SK-N-SH treated with all-trans-retinoic acid at 6 μM for 48 hours (cell line): Measurements from ENCODE around the gene TTC34.

ENCODE experiments used
- ATAC-seq: fragments of 200-7000 bp; cut with Tn5 transposase; 3 replicates; pipeline ENCODE4 v1.9.1; 2020; ENCODE audit warnings: mild to moderate bottlenecking, moderate library complexity
- ARNTL ChIP-seq: fragments of 450-650 bp; formaldehyde crosslinking; IDR thresholded peaks from 2 replicates; pipeline ENCODE4 v1.5.0; 2020; ENCODE audit warnings: low read depth, mild to moderate bottlenecking, moderate library complexity, borderline replicate concordance
- BACH2 ChIP-seq: fragments of 250-450 bp; sonication (Bioruptor Pico); IDR thresholded peaks from 2 replicates; pipeline ENCODE4 v1.9.0; 2021; ENCODE audit warnings: mild to moderate bottlenecking, borderline replicate concordance
- CSDC2 ChIP-seq: fragments of 250-450 bp; sonication (Bioruptor Pico); IDR thresholded peaks from 2 replicates; pipeline ENCODE4 v1.5.0; 2020; ENCODE audit warnings: mild to moderate bottlenecking, moderate library complexity
- ESRRG ChIP-seq: fragments of 250-450 bp; sonication (Bioruptor Pico); IDR thresholded peaks from 2 replicates; pipeline ENCODE4 v1.6.1; 2021; ENCODE audit warnings: mild to moderate bottlenecking
- GLIS3 ChIP-seq: fragments of 250-450 bp; sonication (Bioruptor Pico); IDR thresholded peaks from 2 replicates; pipeline ENCODE4 v1.5.0; 2020; ENCODE audit warnings: mild to moderate bottlenecking, moderate library complexity
- ISL1 ChIP-seq: fragments of 250-450 bp; sonication (Bioruptor Pico); IDR thresholded peaks from 2 replicates; pipeline ENCODE4 v2.1.2; 2022; ENCODE audit warnings: mild to moderate bottlenecking, moderate library complexity
- OSR1 ChIP-seq: fragments of 250-450 bp; sonication (Bioruptor Pico); IDR thresholded peaks from 2 replicates; pipeline ENCODE4 v1.8.0; 2022; ENCODE audit warnings: moderate library complexity, mild to moderate bottlenecking, inconsistent platforms
- PPARA ChIP-seq: fragments of 250-450 bp; sonication (Bioruptor Pico); IDR thresholded peaks from 2 replicates; pipeline ENCODE4 v1.5.0; 2020; ENCODE audit warnings: mild to moderate bottlenecking, borderline replicate concordance
- RARB ChIP-seq: fragments of 250-450 bp; sonication (Bioruptor Pico); IDR thresholded peaks from 2 replicates; pipeline ENCODE4 v1.8.0; 2021; ENCODE audit warnings: mild to moderate bottlenecking, moderate library complexity
- SNAI2 ChIP-seq: fragments of 250-450 bp; sonication (Bioruptor Pico); IDR thresholded peaks from 2 replicates; pipeline ENCODE4 v1.5.0; 2020; ENCODE audit warnings: mild to moderate bottlenecking, moderate library complexity
- TOX ChIP-seq: fragments of 250-450 bp; sonication (Bioruptor Pico); IDR thresholded peaks from 2 replicates; pipeline ENCODE4 v1.8.0; 2021; ENCODE audit warnings: mild to moderate bottlenecking, moderate library complexity, borderline replicate concordance
- ZFP3 ChIP-seq: fragments of 250-450 bp; sonication (Bioruptor Pico); IDR thresholded peaks from 2 replicates; pipeline ENCODE4 v1.5.0; 2020; ENCODE audit warnings: mild to moderate bottlenecking, moderate library complexity
- ZFP30 ChIP-seq: fragments of 450-650 bp; formaldehyde crosslinking; IDR thresholded peaks from 2 replicates; pipeline ENCODE4 v1.5.0; 2022; ENCODE audit warnings: mild to moderate bottlenecking, moderate library complexity
- ZNF565 ChIP-seq: fragments of 450-650 bp; formaldehyde crosslinking; conservative IDR thresholded peaks from 2 replicates; pipeline ENCODE4 v1.5.0; 2020; ENCODE audit warnings: low read depth, mild to moderate bottlenecking, moderate library complexity
- ZNF70 ChIP-seq: fragments of 450-650 bp; formaldehyde crosslinking; IDR thresholded peaks from 2 replicates; pipeline ENCODE4 v1.5.0; 2020; ENCODE audit warnings: mild to moderate bottlenecking, moderate library complexity
- ZNF8 ChIP-seq: fragments of 450-650 bp; formaldehyde crosslinking; IDR thresholded peaks from 2 replicates; pipeline ENCODE4 v1.5.0; 2020; ENCODE audit warnings: mild to moderate bottlenecking, moderate library complexity
- TF ChIP-seq, protein P1 (sequence below): fragments of 250-450 bp; sonication (Bioruptor Pico); IDR thresholded peaks from 2 replicates; pipeline ENCODE4 v1.8.0; 2020; ENCODE audit warnings: mild to moderate bottlenecking, moderate library complexity, borderline replicate concordance
- TF ChIP-seq, protein P2 (sequence below): fragments of 250-450 bp; sonication (Bioruptor Pico); IDR thresholded peaks from 2 replicates; pipeline ENCODE4 v1.8.0; 2021; ENCODE audit warnings: low read depth, mild to moderate bottlenecking, moderate library complexity, borderline replicate concordance
- TF ChIP-seq, protein P3 (sequence below): fragments of 250-450 bp; sonication (Bioruptor Pico); IDR thresholded peaks from 2 replicates; pipeline ENCODE4 v1.5.1; 2021; ENCODE audit warnings: mild to moderate bottlenecking, moderate library complexity
- TF ChIP-seq, protein P4 (sequence below): fragments of 250-450 bp; sonication (Bioruptor Pico); IDR thresholded peaks from 2 replicates; pipeline ENCODE4 v1.5.1; 2020; ENCODE audit warnings: low read depth, mild to moderate bottlenecking, moderate library complexity

TTC34 gene

DNA sequence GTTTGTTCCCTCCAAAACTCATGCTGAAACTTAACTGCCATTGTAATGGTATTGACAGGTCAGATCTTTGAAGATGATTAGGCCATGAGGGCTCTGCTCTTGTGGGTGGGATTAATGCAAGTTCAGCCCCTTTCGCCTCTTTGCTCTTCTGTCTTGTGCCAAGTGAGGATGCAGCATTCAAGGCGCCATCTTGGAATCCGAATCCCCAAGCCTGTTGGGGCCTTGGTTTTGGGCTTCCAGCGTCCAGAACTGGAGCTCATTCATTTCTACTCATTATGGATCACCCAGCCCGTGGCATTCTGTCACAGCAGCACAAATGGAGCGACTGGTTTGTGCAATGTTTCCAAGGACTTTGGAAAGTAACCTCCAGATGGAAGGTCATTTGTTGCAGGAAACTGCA lies 5.6 kb downstream of the TTC34 start (continued):
- TF ChIP-seq, protein P1, sequence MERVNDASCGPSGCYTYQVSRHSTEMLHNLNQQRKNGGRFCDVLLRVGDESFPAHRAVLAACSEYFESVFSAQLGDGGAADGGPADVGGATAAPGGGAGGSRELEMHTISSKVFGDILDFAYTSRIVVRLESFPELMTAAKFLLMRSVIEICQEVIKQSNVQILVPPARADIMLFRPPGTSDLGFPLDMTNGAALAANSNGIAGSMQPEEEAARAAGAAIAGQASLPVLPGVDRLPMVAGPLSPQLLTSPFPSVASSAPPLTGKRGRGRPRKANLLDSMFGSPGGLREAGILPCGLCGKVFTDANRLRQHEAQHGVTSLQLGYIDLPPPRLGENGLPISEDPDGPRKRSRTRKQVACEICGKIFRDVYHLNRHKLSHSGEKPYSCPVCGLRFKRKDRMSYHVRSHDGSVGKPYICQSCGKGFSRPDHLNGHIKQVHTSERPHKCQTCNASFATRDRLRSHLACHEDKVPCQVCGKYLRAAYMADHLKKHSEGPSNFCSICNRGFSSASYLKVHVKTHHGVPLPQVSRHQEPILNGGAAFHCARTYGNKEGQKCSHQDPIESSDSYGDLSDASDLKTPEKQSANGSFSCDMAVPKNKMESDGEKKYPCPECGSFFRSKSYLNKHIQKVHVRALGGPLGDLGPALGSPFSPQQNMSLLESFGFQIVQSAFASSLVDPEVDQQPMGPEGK: no peak
- TF ChIP-seq GLIS3 (CRISPR knock-in tag) (no peak), TOX (CRISPR knock-in tag) (no peak), OSR1 (CRISPR knock-in tag) (no peak), RARB (CRISPR knock-in tag) (no peak), ZFP3 (CRISPR knock-in tag) (no peak), ZFP30 (CRISPR knock-in tag) (no peak), BACH2 (no peak), SNAI2 (CRISPR knock-in tag) (no peak), CSDC2 (CRISPR knock-in tag) (no peak)
- TF ChIP-seq, protein P2, sequence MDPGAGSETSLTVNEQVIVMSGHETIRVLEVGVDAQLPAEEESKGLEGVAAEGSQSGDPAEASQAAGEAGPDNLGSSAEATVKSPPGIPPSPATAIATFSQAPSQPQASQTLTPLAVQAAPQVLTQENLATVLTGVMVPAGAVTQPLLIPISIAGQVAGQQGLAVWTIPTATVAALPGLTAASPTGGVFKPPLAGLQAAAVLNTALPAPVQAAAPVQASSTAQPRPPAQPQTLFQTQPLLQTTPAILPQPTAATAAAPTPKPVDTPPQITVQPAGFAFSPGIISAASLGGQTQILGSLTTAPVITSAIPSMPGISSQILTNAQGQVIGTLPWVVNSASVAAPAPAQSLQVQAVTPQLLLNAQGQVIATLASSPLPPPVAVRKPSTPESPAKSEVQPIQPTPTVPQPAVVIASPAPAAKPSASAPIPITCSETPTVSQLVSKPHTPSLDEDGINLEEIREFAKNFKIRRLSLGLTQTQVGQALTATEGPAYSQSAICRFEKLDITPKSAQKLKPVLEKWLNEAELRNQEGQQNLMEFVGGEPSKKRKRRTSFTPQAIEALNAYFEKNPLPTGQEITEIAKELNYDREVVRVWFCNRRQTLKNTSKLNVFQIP (CRISPR knock-in tag): no peak

DNA sequence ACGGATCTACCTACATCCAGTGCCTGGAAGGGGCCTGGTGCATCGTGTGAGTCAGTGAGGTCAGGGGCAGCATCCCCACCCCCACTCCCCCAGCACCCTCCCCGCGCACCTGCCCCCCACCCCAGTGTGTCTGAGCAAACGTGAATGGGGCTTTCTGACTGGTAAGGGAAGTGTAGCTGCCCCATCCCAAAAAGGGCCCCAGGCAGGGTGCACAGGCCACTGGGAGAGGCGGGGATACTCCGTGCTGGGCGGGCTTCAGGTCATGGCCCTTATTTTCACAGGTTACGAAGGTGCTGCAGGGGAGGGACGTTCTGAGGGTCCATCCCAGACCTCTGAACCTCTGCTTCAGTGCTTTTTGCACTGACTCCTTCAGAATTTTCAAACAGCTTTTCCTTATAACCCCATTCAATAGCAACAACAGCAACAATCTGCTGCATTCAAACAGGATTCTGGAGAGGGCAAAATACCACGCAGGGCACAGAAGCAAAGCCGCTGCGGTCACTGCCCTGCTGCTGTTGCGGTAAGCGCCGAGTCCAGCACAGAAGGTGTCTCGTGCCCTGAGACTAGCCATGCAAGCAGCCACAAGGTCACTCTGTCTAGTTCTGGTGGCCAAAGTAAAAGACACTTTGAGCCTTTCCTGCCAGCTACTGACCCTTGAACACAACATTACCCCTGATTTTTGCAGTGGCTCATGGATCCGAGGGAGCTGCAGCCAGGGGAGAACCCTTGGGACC lies 10.3 kb downstream of the TTC34 start:
- TF ChIP-seq OSR1 (CRISPR knock-in tag): no peak
- TF ChIP-seq ESRRG (CRISPR knock-in tag): no peak
- TF ChIP-seq PPARA (CRISPR knock-in tag): no peak
- no peak for TF ChIP-seq RARB (CRISPR knock-in tag)
- TF ChIP-seq, protein P3, sequence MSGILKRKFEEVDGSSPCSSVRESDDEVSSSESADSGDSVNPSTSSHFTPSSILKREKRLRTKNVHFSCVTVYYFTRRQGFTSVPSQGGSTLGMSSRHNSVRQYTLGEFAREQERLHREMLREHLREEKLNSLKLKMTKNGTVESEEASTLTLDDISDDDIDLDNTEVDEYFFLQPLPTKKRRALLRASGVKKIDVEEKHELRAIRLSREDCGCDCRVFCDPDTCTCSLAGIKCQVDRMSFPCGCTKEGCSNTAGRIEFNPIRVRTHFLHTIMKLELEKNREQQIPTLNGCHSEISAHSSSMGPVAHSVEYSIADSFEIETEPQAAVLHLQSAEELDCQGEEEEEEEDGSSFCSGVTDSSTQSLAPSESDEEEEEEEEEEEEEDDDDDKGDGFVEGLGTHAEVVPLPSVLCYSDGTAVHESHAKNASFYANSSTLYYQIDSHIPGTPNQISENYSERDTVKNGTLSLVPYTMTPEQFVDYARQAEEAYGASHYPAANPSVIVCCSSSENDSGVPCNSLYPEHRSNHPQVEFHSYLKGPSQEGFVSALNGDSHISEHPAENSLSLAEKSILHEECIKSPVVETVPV (CRISPR knock-in tag): no peak
- no peak for TF ChIP-seq BACH2
- no peak for ATAC-seq

DNA sequence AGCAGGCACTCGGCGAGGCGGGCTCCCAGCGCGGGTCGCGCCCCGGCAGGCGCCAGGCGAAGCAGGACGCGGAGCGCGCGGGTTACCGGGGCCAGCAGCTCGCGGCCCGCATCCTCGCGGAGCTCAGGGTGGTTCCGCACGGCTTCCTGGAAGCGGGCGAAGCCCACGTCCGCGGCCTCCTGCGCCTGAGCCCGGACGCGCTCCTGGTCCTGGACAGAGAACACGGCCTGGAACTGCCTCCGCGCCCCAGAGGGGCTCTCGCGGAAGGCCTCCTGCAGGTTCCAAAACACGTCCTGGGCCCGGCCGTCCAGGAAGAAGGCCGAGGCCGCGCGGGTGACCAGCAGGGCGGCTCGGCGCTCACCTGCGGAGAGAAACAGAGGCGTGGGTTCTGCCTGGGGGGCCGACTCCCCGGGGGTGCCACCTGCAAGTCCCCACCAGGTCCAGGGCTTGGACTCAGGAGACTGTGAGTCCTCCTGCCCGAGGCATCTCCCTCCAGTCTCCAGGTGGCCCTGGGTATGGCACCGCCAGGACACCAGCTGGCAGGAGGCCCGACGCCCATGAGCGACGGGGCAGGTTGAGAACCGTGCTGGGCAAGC lies 11.4 kb downstream of the TTC34 start:
- TF ChIP-seq GLIS3 (CRISPR knock-in tag): no peak
- TF ChIP-seq ZNF70 (CRISPR knock-in tag): no peak
- no peak for TF ChIP-seq ARNTL (CRISPR knock-in tag)
- TF ChIP-seq SNAI2 (CRISPR knock-in tag): no peak
- TF ChIP-seq ISL1 (CRISPR knock-in tag): no peak
- TF ChIP-seq BACH2: no peak
- TF ChIP-seq, protein P2 (CRISPR knock-in tag): no peak
- no peak for TF ChIP-seq OSR1 (CRISPR knock-in tag)

DNA sequence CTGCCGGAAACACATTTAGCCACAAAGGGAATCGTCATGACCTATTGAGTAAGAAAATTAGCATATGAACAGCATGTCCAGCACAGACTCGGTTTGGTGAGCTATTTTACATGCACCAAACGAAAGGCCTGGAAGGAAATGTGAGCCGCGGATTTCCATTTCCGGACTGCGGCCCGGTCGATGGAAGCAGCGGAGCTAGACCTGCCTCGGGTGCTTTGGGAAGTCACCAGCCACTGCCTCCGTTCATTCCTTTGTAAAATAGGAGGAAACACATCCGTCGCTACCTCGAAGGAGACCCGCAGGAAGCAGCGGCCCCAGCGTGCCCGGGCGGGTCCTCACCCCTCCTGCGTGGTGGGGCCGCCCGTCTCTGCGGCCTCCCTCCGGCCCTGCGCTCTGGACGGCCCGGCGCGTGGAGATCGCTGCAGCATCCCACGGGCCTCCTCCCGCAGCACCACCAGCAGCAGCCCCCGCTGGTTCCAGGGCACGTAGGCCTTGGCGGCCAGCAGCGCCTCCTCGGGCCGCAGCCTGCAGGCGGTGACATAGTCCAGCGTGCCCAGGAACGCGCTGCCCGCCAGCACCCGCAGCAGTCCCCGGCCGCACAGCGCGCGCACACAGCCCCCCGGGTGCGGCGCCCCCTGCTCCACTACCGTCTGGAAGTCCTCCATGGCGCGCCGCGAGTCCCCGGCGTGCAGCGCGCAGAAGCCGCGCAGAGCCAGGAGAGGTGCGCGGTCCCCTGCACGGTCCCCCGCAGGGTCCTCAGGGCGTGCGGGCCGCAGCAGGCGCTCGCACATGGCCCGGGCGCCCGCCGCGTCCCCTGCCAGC lies 12.1 kb downstream of the TTC34 start:
- ATAC-seq: no peak
- TF ChIP-seq ZNF565 (no peak), SNAI2 (CRISPR knock-in tag) (no peak), ESRRG (CRISPR knock-in tag) (no peak), TOX (CRISPR knock-in tag) (no peak), ZNF8 (CRISPR knock-in tag) (no peak), GLIS3 (CRISPR knock-in tag) (no peak), CSDC2 (CRISPR knock-in tag) (no peak)
- TF ChIP-seq, protein P1: no peak
- TF ChIP-seq, protein P4, sequence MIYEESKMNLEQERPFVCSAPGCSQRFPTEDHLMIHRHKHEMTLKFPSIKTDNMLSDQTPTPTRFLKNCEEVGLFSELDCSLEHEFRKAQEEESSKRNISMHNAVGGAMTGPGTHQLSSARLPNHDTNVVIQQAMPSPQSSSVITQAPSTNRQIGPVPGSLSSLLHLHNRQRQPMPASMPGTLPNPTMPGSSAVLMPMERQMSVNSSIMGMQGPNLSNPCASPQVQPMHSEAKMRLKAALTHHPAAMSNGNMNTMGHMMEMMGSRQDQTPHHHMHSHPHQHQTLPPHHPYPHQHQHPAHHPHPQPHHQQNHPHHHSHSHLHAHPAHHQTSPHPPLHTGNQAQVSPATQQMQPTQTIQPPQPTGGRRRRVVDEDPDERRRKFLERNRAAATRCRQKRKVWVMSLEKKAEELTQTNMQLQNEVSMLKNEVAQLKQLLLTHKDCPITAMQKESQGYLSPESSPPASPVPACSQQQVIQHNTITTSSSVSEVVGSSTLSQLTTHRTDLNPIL (CRISPR knock-in tag): no peak
- TF ChIP-seq, protein P2 (CRISPR knock-in tag): no peak

More for the DNA sequence above, 11.4 kb downstream of the TTC34 start:
- ATAC-seq: no peak
